ENCODE results near the gene STARD9. TPM values are rescaled to one million over a fixed set of nuclear protein-coding genes. Genes with fewer than 3 reads are reported as not detected.

Gene STARD9
- total RNA-seq, 2 experiments from 2014 or later, result 8.8 to 11.6 TPM

DNA sequence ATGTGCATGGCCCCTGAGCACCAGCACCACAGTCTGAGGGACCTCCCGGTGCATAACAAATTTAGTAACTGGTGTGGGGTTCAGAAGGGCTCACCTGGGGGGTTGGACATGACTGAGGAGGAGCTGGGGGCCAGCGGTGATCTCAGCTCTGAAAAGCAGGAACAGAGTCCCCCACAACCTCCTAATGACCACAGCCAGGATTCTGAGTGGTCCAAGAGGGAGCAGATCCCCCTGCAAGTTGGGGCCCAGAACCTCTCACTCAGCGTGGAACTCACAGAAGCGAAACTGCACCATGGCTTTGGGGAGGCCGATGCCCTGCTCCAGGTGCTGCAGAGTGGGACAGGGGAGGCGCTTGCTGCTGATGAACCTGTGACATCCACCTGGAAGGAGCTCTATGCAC lies 118.5 kb downstream of the STARD9 start:
- Mint-ChIP-seq H3K4me3 (no peak overlapping the region), H3K4me1 (peaks cover 16% of the 10 kb centered on the region), H3K36me3 (ENCODE audit: low read depth) (no peaks in the 10 kb centered on the region), H3K27me3 (no peaks in the 10 kb centered on the region), H3K27ac (no peak overlapping the region), H3K9me3 (no peaks in the 10 kb centered on the region)
- ChIA-PET CTCF (interaction anchor here (0.6 to 0.9 kb wide), 2 partner anchors 9 to 17 kb away, joined by 3 read pairs; no protein-coding TSS in a partner anchor), POLR2A (no interaction called here)
- DNase-seq, result no peak

DNA sequence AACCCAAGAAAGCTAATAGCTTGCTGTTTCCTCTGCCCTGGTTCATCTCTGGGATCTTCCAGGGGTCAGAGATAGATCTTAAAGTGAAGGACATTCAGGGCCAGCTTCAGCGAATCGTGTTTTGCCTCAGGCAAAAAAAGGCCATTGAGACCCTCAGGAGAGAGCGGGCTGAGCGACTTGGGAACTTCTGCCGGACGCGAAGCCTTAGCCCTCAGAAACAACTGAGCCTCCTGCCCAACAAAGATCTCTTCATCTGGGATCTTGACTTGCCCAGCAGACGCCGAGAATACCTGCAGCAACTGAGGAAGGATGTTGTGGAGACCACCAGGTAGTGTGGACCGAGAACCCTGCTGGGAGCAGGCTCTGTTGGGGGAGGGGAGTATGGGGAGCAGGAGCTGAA lies 119.0 kb downstream of the STARD9 start:
- CTCF ChIA-PET, result interaction anchor here (0.6 to 0.9 kb wide), 2 partner anchors 9 to 17 kb away, joined by 3 read pairs; no protein-coding TSS in a partner anchor
- no peak for DNase-seq
- Mint-ChIP-seq H3K27me3 (no peaks in the 10 kb centered on the region), H3K27ac (no peak overlapping the region), H3K4me3 (no peak overlapping the region), H3K36me3 (ENCODE audit: low read depth) (no peaks in the 10 kb centered on the region), H3K4me1 (peaks cover 16% of the 10 kb centered on the region), H3K9me3 (no peaks in the 10 kb centered on the region)
- POLR2A ChIA-PET, result no interaction called here

DNA sequence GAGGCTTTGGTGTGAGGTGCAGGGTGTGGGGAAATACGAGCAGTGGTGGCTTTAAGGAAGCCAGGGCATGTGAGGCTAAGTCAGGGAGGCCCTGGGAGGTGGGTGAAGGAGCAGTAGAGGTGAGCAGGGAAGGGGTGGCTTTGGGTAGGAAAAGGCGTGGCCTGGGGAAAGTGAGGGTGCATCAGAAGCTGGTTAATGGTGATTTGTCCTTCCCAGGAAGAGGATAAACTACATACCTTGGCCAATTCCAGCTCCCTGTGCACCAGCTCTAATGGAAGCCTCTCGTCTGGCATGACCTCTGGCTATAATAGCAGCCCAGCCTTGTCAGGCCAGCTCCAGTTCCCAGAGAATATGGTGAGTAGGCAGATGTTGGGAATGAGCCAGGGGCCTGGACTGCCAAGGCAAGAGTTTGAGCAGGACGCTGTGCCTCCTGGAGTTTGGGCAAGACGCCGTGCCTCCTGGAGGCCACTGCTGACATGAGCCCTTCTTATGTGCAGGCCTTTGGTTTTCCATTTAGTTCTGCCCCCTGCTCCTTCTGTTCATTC lies 120.2 kb downstream of the STARD9 start:
- CTCF ChIA-PET, result interaction anchor here (0.9 kb wide), 1 partner anchor 10 kb away, joined by 3 read pairs; no protein-coding TSS in a partner anchor
- POLR2A ChIA-PET, result no interaction called here
- peaks cover 5% of the 10 kb centered on the region for H3K36me3 Mint-ChIP-seq (ENCODE audit: low read depth)
- no peaks in the 10 kb centered on the region for H3K9me3 Mint-ChIP-seq
- H3K4me1 Mint-ChIP-seq, result peaks cover 11% of the 10 kb centered on the region
- DNase-seq, result no peak
- no peak overlapping the region for H3K27ac Mint-ChIP-seq
- H3K27me3 Mint-ChIP-seq, result no peaks in the 10 kb centered on the region
- no peak overlapping the region for H3K4me3 Mint-ChIP-seq

DNA sequence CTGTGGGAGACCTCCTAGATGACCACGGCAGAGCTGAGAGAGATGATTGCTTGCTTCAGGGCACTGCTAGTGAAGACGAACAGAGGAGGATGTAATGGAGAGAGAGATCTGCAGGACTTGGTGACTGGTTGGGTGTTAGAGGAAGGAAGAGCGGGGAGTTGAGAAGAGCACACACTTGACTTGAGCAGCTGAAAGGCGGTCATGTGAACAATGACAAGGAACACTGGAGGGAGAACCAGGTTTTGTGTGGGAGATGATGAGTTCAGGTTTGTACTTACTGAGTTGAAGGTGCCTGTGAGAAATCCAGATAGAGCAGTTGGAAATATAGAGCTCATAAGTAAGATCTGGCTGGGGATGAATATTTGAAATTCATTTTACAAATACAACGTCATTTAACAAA lies 121.2 kb downstream of the STARD9 start:
- H3K9me3 Mint-ChIP-seq, result no peaks in the 10 kb centered on the region
- H3K4me3 Mint-ChIP-seq, result no peak overlapping the region
- H3K4me1 Mint-ChIP-seq, result peaks cover 1% of the 10 kb centered on the region
- peaks cover 7% of the 10 kb centered on the region for H3K36me3 Mint-ChIP-seq (ENCODE audit: low read depth)
- DNase-seq, result no peak
- CTCF ChIA-PET, result no interaction called here
- no peak overlapping the region for H3K27ac Mint-ChIP-seq
- no peaks in the 10 kb centered on the region for H3K27me3 Mint-ChIP-seq
- POLR2A ChIA-PET, result no interaction called here

DNA sequence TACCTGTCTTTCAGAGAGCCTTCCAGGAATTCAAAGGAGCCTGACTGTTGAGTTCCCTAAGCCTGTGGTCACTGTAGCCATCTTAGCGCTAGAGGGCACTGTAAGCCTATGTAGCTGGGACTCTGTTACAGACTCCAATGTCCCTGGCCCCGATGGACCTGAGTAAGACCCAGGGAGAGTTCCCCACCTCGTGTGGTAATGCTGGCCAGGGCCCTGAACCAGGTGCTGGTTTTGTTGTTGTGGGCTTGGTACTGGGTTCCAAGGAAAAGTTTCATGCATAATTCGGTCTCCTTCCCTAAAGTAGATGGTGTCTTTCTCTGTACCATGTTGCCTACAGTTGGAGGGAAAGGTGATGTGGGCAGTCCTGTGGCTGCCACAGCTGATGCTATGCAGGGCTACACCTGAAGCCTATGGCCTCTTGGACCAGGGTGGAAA lies 129.1 kb downstream of the STARD9 start:
- peak; percentile 72 for DNase-seq
- Mint-ChIP-seq H3K9me3 (no peaks in the 10 kb centered on the region), H3K4me1 (peaks cover 8% of the 10 kb centered on the region), H3K36me3 (ENCODE audit: low read depth) (peaks cover 10% of the 10 kb centered on the region), H3K4me3 (no peak overlapping the region), H3K27me3 (no peaks in the 10 kb centered on the region), H3K27ac (no peak overlapping the region)
- POLR2A ChIA-PET, result no interaction called here
- CTCF ChIA-PET, result interaction anchor here (1.3 kb wide), 1 partner anchor 12 kb away, joined by 5 read pairs; no protein-coding TSS in a partner anchor

DNA sequence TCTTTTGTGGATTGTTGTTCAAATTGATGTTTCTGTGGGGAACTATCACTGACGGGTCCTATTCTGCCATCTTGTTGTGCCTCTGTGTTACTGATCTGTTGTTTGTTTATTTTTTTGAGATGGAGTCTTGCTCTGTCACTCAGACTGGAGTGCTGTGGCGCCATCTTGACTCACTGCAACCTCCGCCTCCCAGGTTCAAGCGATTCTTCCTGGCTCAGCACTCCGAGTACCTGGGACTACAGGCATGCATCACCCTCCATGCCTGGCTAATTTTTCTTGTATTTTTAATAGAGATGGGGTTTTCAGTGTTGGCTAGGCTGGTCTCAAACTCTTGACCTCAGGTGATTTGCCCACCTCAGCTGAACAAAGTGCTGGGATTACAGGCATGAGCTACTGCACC lies 129.9 kb downstream of the STARD9 start:
- ChIA-PET POLR2A (no interaction called here), CTCF (interaction anchor here (0.8 kb wide), 1 partner anchor 14 kb away, joined by 4 read pairs; no protein-coding TSS in a partner anchor)
- H3K4me3 Mint-ChIP-seq, result no peak overlapping the region
- H3K36me3 Mint-ChIP-seq (ENCODE audit: low read depth), result peaks cover 6% of the 10 kb centered on the region
- H3K27ac Mint-ChIP-seq, result no peak overlapping the region
- H3K27me3 Mint-ChIP-seq, result no peaks in the 10 kb centered on the region
- DNase-seq, result no peak
- no peaks in the 10 kb centered on the region for H3K9me3 Mint-ChIP-seq
- peaks cover 8% of the 10 kb centered on the region for H3K4me1 Mint-ChIP-seq

DNA sequence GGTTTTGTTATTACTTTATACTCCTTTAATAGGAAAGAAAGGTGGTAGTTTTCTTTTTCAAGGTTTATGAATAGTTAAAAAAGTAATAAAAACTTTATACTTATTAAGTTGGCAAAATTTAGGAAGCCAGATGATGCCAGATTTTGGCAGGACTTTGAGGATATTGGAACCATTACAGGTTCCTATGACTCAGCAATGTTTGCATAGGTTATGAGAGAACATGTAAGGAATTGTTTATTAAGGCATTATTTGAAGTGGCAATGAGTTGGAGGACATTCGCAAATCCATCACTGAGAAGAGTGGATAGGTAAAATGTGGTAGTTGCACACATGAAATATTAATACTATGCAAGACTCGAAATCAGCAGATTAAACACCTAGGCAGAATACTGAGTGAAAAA lies 131.7 kb downstream of the STARD9 start:
- Mint-ChIP-seq H3K9me3 (no peaks in the 10 kb centered on the region), H3K4me1 (peaks cover 8% of the 10 kb centered on the region), H3K27me3 (no peaks in the 10 kb centered on the region), H3K27ac (no peak overlapping the region), H3K36me3 (ENCODE audit: low read depth) (peaks cover 2% of the 10 kb centered on the region), H3K4me3 (no peak overlapping the region)
- CTCF ChIA-PET, result interaction anchor here (0.6 to 0.7 kb wide), 2 partner anchors 38 to 218 kb away, joined by 3 to 4 read pairs; no protein-coding TSS in a partner anchor
- DNase-seq, result no peak
- POLR2A ChIA-PET, result no interaction called here

DNA sequence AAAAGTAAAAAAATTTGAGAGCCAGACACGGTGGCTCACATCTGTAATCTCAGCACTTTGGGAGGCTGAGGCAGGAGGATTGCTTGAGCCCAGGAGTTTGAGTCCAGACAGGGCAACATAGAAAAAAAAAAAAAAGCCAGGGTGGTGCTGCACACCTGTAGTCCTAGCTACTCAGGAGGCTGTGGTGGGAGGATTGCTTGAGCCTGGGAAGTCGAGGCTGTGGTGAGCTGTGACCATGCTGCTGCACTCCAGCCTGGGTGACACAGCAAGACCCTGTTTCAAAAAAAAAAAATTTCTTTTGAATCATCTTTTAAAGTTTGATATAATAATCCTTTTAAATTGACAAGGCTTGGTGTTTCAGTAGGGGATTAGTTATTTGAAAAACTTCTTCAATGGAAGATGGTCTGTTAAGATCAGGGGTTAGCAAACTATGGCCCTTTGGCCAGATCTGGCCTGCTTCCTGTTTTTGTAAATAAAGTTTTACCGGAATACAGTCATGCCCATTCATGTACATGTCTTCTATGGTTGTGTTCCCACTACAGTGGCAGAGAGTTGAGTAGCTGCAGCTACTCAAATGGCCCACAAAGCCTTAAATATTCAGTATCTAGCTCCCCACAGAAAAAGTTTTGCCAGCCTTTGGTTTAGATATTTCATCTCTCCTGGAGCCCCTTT lies 132.6 kb downstream of the STARD9 start:
- no peaks in the 10 kb centered on the region for H3K9me3 Mint-ChIP-seq
- POLR2A ChIA-PET, result no interaction called here
- H3K27ac Mint-ChIP-seq, result no peak overlapping the region
- H3K4me3 Mint-ChIP-seq, result no peak overlapping the region
- H3K27me3 Mint-ChIP-seq, result no peaks in the 10 kb centered on the region
- DNase-seq, result no peak
- H3K4me1 Mint-ChIP-seq, result peaks cover 8% of the 10 kb centered on the region
- peaks cover 2% of the 10 kb centered on the region for H3K36me3 Mint-ChIP-seq (ENCODE audit: low read depth)
- CTCF ChIA-PET, result interaction anchor here (0.6 to 0.7 kb wide), 3 partner anchors 14 to 1089 kb away, joined by 3 to 5 read pairs (median 3); no protein-coding TSS in a partner anchor

DNA sequence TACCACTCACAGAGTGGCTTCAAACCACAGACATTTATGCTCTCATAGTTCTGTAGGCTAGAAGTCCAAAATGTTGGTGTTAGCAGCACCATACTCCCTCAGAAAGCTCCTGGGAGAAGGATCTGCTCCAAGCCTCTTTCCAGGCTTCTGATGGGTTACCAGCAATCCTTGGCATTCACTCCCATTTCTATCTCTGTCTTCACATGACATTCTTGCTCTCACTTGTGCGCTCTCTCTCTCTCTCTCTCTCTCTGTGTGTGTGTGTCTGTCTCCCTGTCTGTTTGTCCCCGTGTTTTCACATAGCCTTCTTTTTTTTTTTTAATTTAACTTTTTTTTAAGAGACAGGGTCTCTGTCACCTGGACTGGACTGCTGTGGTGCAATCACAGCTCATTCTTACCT lies 135.3 kb downstream of the STARD9 start:
- Mint-ChIP-seq H3K9me3 (no peaks in the 10 kb centered on the region), H3K4me1 (peaks cover 5% of the 10 kb centered on the region), H3K27ac (no peak overlapping the region), H3K36me3 (ENCODE audit: low read depth) (peaks cover 2% of the 10 kb centered on the region), H3K27me3 (no peaks in the 10 kb centered on the region), H3K4me3 (no peak overlapping the region)
- POLR2A ChIA-PET, result no interaction called here
- no peak for DNase-seq
- CTCF ChIA-PET, result interaction anchor here (0.6 to 1.0 kb wide), 2 partner anchors 15 to 98 kb away, joined by 3 to 4 read pairs; no protein-coding TSS in a partner anchor

DNA sequence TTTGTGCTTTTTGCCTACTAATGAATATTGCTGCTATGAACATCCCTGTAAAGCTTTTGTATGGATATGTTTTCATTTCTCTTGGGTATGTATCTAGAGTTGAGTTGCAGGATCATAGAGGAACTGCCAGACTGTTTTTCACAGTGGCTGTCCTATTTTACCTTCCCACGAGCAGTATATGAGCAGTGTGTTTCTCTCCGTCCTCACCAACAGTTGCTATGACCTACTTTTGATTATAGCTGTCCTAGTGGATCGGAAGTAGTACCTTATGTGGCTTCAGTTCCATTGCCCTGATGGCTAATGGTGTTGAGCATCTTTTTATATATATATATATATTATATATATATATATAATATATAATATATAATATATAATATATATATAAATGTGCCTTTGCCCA lies 136.3 kb downstream of the STARD9 start:
- Mint-ChIP-seq H3K4me3 (no peak overlapping the region), H3K27ac (no peak overlapping the region), H3K36me3 (ENCODE audit: low read depth) (peaks cover 2% of the 10 kb centered on the region), H3K9me3 (no peaks in the 10 kb centered on the region), H3K27me3 (no peaks in the 10 kb centered on the region), H3K4me1 (peaks cover 5% of the 10 kb centered on the region)
- ChIA-PET POLR2A (no interaction called here), CTCF (interaction anchor here (0.7 to 1.7 kb wide), 3 partner anchors 10 to 19 kb away, joined by 3 to 4 read pairs (median 4); no protein-coding TSS in a partner anchor)
- DNase-seq, result no peak

DNA sequence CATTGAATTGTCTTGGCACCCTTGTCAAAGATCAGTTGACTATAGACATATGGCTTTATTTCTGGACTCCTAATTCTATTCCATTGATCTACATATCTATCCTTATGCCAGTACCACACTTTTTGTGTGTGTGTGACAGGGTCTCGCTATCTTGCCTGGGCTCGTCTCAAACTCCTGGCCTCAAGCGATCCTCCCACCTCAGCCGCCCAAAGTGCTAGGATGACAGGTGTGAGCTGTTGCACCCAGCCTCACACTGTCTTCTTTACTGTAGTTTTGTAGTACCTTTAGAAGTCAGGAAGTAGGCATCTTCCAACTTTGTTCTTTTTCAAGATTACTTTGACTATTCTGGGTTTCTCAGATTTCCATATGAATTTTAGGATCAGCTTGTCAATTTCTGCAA lies 137.2 kb downstream of the STARD9 start:
- ChIA-PET POLR2A (no interaction called here), CTCF (interaction anchor here (0.6 to 1.7 kb wide), 3 partner anchors 10 to 78 kb away, joined by 3 to 4 read pairs (median 4); no protein-coding TSS in a partner anchor)
- no peak for DNase-seq

DNA sequence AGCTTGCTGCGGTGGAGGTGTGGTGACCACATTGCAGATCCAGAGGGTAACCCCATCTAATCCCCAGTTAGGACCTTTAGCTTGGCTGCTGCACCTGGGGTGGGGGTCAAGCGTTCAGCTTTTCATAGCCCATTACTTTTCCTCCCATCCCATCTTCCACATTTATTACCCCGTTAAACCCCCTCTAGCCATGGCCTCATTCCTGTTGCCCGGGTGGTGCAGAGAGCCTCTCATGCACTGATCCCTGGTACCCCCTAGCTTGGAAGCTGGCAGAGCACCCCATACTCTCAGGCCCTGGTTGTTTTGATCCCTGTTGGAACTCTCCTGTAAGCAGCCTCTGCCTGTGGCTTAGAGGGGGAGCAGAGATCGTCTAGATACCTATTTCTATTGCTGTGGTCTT lies 140.7 kb downstream of the STARD9 start:
- H3K36me3 Mint-ChIP-seq (ENCODE audit: low read depth), result no peaks in the 10 kb centered on the region
- ChIA-PET CTCF (interaction anchor here (1.3 to 2.2 kb wide), 2 partner anchors 12 to 20 kb away, joined by 5 read pairs; no protein-coding TSS in a partner anchor), POLR2A (no interaction called here)
- DNase-seq, result no peak
- H3K27me3 Mint-ChIP-seq, result no peaks in the 10 kb centered on the region
- H3K9me3 Mint-ChIP-seq, result no peaks in the 10 kb centered on the region
- no peak overlapping the region for H3K27ac Mint-ChIP-seq
- no peaks in the 10 kb centered on the region for H3K4me1 Mint-ChIP-seq
- H3K4me3 Mint-ChIP-seq, result no peak overlapping the region

More for the DNA sequence above, 137.2 kb downstream of the STARD9 start:
- H3K36me3 Mint-ChIP-seq (ENCODE audit: low read depth), result no peaks in the 10 kb centered on the region
- no peaks in the 10 kb centered on the region for H3K27me3 Mint-ChIP-seq
- H3K4me3 Mint-ChIP-seq, result no peak overlapping the region
- H3K4me1 Mint-ChIP-seq, result peaks cover 5% of the 10 kb centered on the region
- no peaks in the 10 kb centered on the region for H3K9me3 Mint-ChIP-seq
- H3K27ac Mint-ChIP-seq, result no peak overlapping the region

DNA sequence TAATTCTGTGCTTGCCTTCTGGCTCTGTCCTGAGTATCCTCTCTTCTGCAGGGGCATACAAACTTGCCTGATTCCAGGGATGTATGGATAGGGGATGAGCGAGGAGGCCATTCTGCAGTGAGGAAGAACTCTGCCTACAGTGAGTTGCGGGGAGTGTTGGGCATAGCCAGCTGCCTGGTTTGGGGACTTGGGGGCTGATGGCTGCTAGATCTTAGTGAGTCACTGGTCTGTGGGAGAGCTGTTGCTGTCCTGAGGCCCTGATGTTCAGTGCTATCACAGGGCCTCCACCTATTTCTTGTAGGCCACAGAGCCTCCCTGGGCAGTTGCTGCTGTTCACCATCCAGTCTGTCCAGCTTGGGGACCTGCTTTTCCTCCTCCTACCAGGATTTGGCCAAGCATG lies 141.2 kb downstream of the STARD9 start:
- DNase-seq, result no peak
- Mint-ChIP-seq H3K27ac (no peak overlapping the region), H3K4me3 (no peak overlapping the region), H3K36me3 (ENCODE audit: low read depth) (no peaks in the 10 kb centered on the region), H3K9me3 (no peaks in the 10 kb centered on the region), H3K27me3 (no peaks in the 10 kb centered on the region), H3K4me1 (no peaks in the 10 kb centered on the region)
- CTCF ChIA-PET, result interaction anchor here (1.3 to 2.2 kb wide), 2 partner anchors 13 to 20 kb away, joined by 5 read pairs; no protein-coding TSS in a partner anchor
- POLR2A ChIA-PET, result no interaction called here
